Measurements from ENCODE around the gene COL7A1.
"Not testable (repeated sequence)": the region's sequence is repeated elsewhere in the genome, so short reads cannot be mapped to it uniquely, and the experiment has no call there.

The COL7A1 gene

GRCh38 chr3:48538451-48538850 lies 56.7 kb downstream of the COL7A1 start:
- no peak for DNase-seq (ENCODE audit: low read depth, low spot score)
- H3K4me3 ChIP-seq (ENCODE audit: low read depth, low read length): no peak overlapping the region
- ChIA-PET POLR2A (no interaction called here), CTCF (interaction anchor here (3.5 kb wide), 1 partner anchor 11 kb away, joined by 17 read pairs; no protein-coding TSS in a partner anchor)
- TF ChIP-seq CTCF (IDR thresholded peaks at IDR 0.05; ENCODE audit: insufficient read depth, low read length, missing control alignments): no peak

- POLR2A ChIA-PET: interaction anchor here (1.2 kb wide), 1 partner anchor 99 kb away, joined by 3 read pairs; the partner anchor contains the start of gene SLC26A6
- CTCF ChIA-PET: interaction anchor here (0.9 to 3.5 kb wide), 4 partner anchors 8 to 343 kb away, joined by 3 to 17 read pairs (median 5); no protein-coding TSS in a partner anchor
- no peak overlapping the region for H3K4me3 ChIP-seq (ENCODE audit: low read depth, low read length)
- DNase-seq (ENCODE audit: low read depth, low spot score): no peak
- TF ChIP-seq CTCF (IDR thresholded peaks at IDR 0.05; ENCODE audit: insufficient read depth, low read length, missing control alignments): no peak
Measured at GRCh38 chr3:48536785-48537184, 58.3 kb downstream of the COL7A1 start.

- ChIA-PET CTCF (interaction anchor here (0.6 to 3.5 kb wide), 3 partner anchors 9 to 20 kb away, joined by 3 to 17 read pairs (median 5); no protein-coding TSS in a partner anchor), POLR2A (interaction anchor here (1.2 kb wide), 1 partner anchor 99 kb away, joined by 3 read pairs; the partner anchor contains the start of gene SLC26A6)
Measured at GRCh38 chr3:48536116-48536515, 59.0 kb downstream of the COL7A1 start.

GRCh38 chr3:48535578-48535977 lies 59.6 kb downstream of the COL7A1 start:
- TF ChIP-seq CTCF (IDR thresholded peaks at IDR 0.05; ENCODE audit: insufficient read depth, low read length, missing control alignments): no peak
- POLR2A ChIA-PET: no interaction called here
- no peak for DNase-seq (ENCODE audit: low read depth, low spot score)
- H3K4me3 ChIP-seq (ENCODE audit: low read depth, low read length): no peak overlapping the region
- CTCF ChIA-PET: interaction anchor here (0.6 to 3.5 kb wide), 3 partner anchors 9 to 20 kb away, joined by 3 to 17 read pairs (median 5); no protein-coding TSS in a partner anchor

More at GRCh38 chr3:48536116-48536515, 59.0 kb downstream of the COL7A1 start:
- DNase-seq (ENCODE audit: low read depth, low spot score): no peak
- no peak overlapping the region for H3K4me3 ChIP-seq (ENCODE audit: low read depth, low read length)
- no peak for TF ChIP-seq CTCF (IDR thresholded peaks at IDR 0.05; ENCODE audit: insufficient read depth, low read length, missing control alignments)

GRCh38 chr3:48532977-48533337 lies 62.2 kb downstream of the COL7A1 start:
- no peak for TF ChIP-seq CTCF (IDR thresholded peaks at IDR 0.05; ENCODE audit: insufficient read depth, low read length, missing control alignments)
- no peak overlapping the region for H3K4me3 ChIP-seq (ENCODE audit: low read depth, low read length)
- DNase-seq (ENCODE audit: low read depth, low spot score): no peak
- ChIA-PET CTCF (interaction anchor here (1.0 to 1.8 kb wide), 4 partner anchors 9 to 97 kb away, joined by 3 to 14 read pairs (median 5); no protein-coding TSS in a partner anchor), POLR2A (no interaction called here)

- POLR2A ChIA-PET: no interaction called here
- no peak for TF ChIP-seq CTCF (IDR thresholded peaks at IDR 0.05; ENCODE audit: insufficient read depth, low read length, missing control alignments)
- no peak for DNase-seq (ENCODE audit: low read depth, low spot score)
- H3K4me3 ChIP-seq (ENCODE audit: low read depth, low read length): no peak overlapping the region
- CTCF ChIA-PET: interaction anchor here (1.0 to 1.8 kb wide), 4 partner anchors 9 to 97 kb away, joined by 3 to 5 read pairs (median 4); no protein-coding TSS in a partner anchor
Measured at GRCh38 chr3:48532271-48532976, 62.7 kb downstream of the COL7A1 start.

- H3K4me3 ChIP-seq (ENCODE audit: low read depth, low read length); DNase-seq (ENCODE audit: low read depth, low spot score); POLR2A ChIA-PET: not testable (repeated sequence)
- CTCF ChIA-PET: interaction anchor here (1.0 to 1.9 kb wide), 5 partner anchors 16 to 130 kb away, joined by 3 to 5 read pairs (median 5); a partner anchor contains a TSS
Measured at GRCh38 chr3:48530701-48531100, 64.4 kb downstream of the COL7A1 start.
